Activated CD4-positive, alpha-beta memory T cell treated with anti-CD3 and anti-CD28 coated beads, Interleukin-2, amount 10 ng/mL, durations not matched to agents 7 days and 5 days (primary cell): ENCODE measurements around the gene TPRN. TPM values are rescaled to one million over a fixed set of nuclear protein-coding genes. Genes with fewer than 3 reads are reported as not detected.
A peak's percentile ranks its signal among the peaks of the same experiment; 100 is the strongest.

ENCODE experiments used
- CTCF ChIA-PET: fragments of 350-600 bp; sonication (Branson Sonifier 250); formaldehyde crosslinking; loops from one replicate; lab custom pipeline; 2021; ENCODE audit warnings: antibody characterized with exemption, inconsistent platforms; lab: Charles Lee
- POLR2A ChIA-PET: fragments of 350-600 bp; sonication (Branson Sonifier 250); formaldehyde crosslinking; loops from one replicate; lab custom pipeline; 2021; ENCODE audit warnings: antibody characterized with exemption; lab: Charles Lee
- DNase-seq: peaks from one replicate; pipeline ENCODE4 v3.0.0-alpha.2; 2020
- H3K27ac Mint-ChIP-seq: one replicate; pipeline ENCODE4 v1.8.0; 2021; ENCODE audit warnings: mild to moderate bottlenecking, mixed read lengths
- H3K27me3 Mint-ChIP-seq: one replicate; pipeline ENCODE4 v1.8.0; 2021; ENCODE audit warnings: mixed read lengths
- H3K36me3 Mint-ChIP-seq: one replicate; pipeline ENCODE4 v1.8.0; 2021; ENCODE audit warnings: low read depth, mixed read lengths
- H3K4me1 Mint-ChIP-seq: one replicate; pipeline ENCODE4 v1.8.0; 2021; ENCODE audit warnings: mixed read lengths
- H3K4me3 Mint-ChIP-seq: one replicate; pipeline ENCODE4 v1.8.0; 2021; ENCODE audit warnings: mild to moderate bottlenecking, mixed read lengths
- H3K9me3 Mint-ChIP-seq: one replicate; pipeline ENCODE4 v1.8.0; 2021; ENCODE audit warnings: mixed read lengths
- total RNA-seq, 2 experiments: library from RNA; stranded (reverse); gene quantifications; one replicate each; pipeline ENCODE4 v1.2.3, GENCODE V29; 2021

The TPRN gene
- total RNA-seq, 2 experiments from 2014 or later: 8.5 to 9.4 TPM

GRCh38 chr9:137188086-137188489, 12.5 kb downstream of the TPRN start:
- Mint-ChIP-seq H3K36me3 (peaks cover 31% of the 10 kb centered on the region), H3K4me1 (peaks cover 40% of the 10 kb centered on the region), H3K27ac (peak overlapping the region; percentile 94), H3K27me3 (no peaks in the 10 kb centered on the region), H3K4me3 (peak overlapping the region; percentile 93), H3K9me3 (no peaks in the 10 kb centered on the region)
- CTCF ChIA-PET: interaction anchor here (0.5 to 2.8 kb wide), 6 partner anchors 13 to 218 kb away, joined by 3 to 12 read pairs (median 11); partner anchors contain the start of genes RNF208 and TPRN
- no peak for DNase-seq
- POLR2A ChIA-PET: interaction anchor here (0.7 to 3.1 kb wide), 22 partner anchors 10 to 703 kb away, joined by 3 to 30 read pairs (median 6); partner anchors contain the start of genes CYSRT1, LRRC26, MAN1B1 and RNF208

DNA sequence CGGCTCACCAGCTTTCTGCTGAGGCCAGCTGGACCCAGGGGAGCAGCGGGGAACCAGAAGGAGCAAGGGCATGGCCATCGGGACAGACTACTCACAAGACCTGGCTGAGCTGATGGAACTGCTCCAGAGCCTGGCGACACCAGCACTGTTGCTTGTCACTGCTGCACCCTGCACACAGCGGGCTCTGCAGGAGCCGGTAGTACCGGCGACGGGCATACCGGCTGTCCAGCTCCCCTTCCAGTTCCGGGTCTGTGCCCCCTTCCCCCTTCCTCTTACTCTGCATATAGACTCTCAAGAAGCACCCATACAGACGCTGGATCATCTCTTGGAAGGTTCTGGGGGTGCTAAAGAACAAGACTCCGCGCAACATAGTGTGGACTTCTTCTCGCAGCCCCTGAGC, 13.2 kb downstream of the TPRN start:
- H3K36me3 Mint-ChIP-seq: peaks cover 31% of the 10 kb centered on the region
- ChIA-PET CTCF (interaction anchor here (0.5 to 2.8 kb wide), 4 partner anchors 17 to 218 kb away, joined by 3 to 12 read pairs (median 8); partner anchors contain the start of gene RNF208), POLR2A (interaction anchor here (0.7 to 3.1 kb wide), 17 partner anchors 11 to 702 kb away, joined by 3 to 30 read pairs (median 9); partner anchors contain the start of genes CYSRT1, LRRC26, MAN1B1 and RNF208)
- peak overlapping the region; percentile 93 for H3K4me3 Mint-ChIP-seq
- H3K27me3 Mint-ChIP-seq: no peaks in the 10 kb centered on the region
- DNase-seq: no peak
- H3K4me1 Mint-ChIP-seq: peaks cover 40% of the 10 kb centered on the region
- H3K9me3 Mint-ChIP-seq: no peaks in the 10 kb centered on the region
- peak overlapping the region; percentile 94 for H3K27ac Mint-ChIP-seq

GRCh38 chr9:137186385-137186784, 14.2 kb downstream of the TPRN start:
- Mint-ChIP-seq H3K27ac (peak overlapping the region; percentile 94), H3K36me3 (peaks cover 35% of the 10 kb centered on the region), H3K27me3 (no peaks in the 10 kb centered on the region), H3K4me1 (peaks cover 40% of the 10 kb centered on the region), H3K9me3 (no peaks in the 10 kb centered on the region), H3K4me3 (peak overlapping the region; percentile 93)
- CTCF ChIA-PET: no interaction called here
- DNase-seq: no peak
- POLR2A ChIA-PET: no interaction called here

- Mint-ChIP-seq H3K4me3 (no peak overlapping the region), H3K36me3 (peaks cover 35% of the 10 kb centered on the region), H3K4me1 (peaks cover 40% of the 10 kb centered on the region), H3K27ac (no peak overlapping the region), H3K27me3 (no peaks in the 10 kb centered on the region), H3K9me3 (no peaks in the 10 kb centered on the region)
- ChIA-PET CTCF (no interaction called here), POLR2A (no interaction called here)
- no peak for DNase-seq
Observed at GRCh38 chr9:137185921-137186320, 14.6 kb downstream of the TPRN start.

DNA sequence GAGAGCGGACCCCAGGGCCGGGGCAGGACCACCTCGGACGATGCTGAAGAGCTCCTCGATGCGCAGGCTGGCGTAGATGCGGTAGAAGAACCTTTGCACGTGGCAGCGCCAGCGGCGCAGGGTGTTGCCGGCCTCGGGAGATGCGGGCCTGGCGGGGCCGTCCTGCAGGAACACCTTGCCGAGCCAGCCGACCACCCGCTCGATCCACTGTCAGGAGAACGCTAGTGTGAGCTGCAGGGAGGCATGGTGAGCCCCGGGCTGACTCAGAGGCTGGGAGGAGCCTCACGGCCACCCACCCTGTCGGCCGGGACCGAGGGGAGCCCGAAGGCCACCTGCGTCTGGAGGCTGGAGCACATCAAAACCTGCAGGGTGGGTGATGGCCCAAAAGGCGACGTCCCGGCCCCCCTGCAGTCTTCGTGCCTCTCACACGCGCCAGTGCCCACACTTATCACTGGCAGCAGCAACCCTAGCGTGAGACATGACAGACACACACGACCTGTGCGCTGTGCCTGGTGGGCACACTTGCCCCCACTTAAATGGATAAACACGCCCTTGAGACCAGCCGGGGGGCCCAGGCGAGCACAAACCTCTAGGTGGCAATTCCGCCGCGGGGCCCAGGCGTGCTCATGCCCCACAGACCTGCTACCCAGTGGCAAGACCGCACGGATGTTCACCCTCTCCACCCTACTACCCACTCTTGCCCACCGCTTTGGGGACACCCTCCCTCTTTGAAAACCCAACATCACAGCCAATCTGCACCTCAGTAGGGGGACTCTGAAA, 15.5 kb downstream of the TPRN start:
- Mint-ChIP-seq H3K4me1 (peaks cover 34% of the 10 kb centered on the region), H3K9me3 (no peaks in the 10 kb centered on the region), H3K36me3 (peaks cover 30% of the 10 kb centered on the region), H3K27me3 (no peaks in the 10 kb centered on the region), H3K27ac (no peak overlapping the region), H3K4me3 (no peak overlapping the region)
- no peak for DNase-seq
- ChIA-PET POLR2A (no interaction called here), CTCF (no interaction called here)

DNA sequence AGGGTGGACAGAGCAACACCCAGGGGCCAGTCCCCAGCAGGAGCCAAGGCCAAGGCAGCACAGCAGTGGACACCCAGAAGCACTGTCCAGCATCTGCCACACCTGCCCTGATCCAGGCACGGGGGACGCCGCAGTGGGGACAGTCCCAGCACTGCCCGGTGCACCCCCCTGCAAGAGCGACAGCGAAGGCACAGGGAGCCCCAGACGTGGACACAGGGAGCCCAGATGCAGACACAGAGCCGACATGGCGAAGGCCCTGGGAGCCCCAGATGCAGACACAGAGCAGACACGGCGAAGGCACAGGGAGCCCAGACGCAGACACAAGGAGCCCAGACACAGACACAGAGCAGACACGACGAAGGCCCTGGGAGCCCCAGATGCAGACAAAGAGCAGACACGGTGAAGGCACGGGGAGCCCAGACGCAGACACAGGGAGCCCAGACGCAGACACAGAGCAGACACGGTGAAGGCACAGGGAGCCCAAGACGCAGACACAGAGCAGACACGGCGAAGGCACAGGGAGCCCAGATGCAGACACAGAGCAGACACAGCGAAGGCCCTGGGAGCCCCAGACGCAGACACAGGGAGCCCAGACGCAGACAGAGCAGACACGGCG, 16.5 kb downstream of the TPRN start:
- Mint-ChIP-seq H3K4me1 (peaks cover 24% of the 10 kb centered on the region), H3K27ac (no peak overlapping the region), H3K36me3 (peaks cover 25% of the 10 kb centered on the region), H3K4me3 (no peak overlapping the region), H3K9me3 (no peaks in the 10 kb centered on the region), H3K27me3 (no peaks in the 10 kb centered on the region)
- DNase-seq: no peak
- POLR2A ChIA-PET: interaction anchor here (1.1 kb wide), 1 partner anchor 16 kb away, joined by 4 read pairs; the partner anchor contains the start of gene TPRN
- CTCF ChIA-PET: no interaction called here

DNA sequence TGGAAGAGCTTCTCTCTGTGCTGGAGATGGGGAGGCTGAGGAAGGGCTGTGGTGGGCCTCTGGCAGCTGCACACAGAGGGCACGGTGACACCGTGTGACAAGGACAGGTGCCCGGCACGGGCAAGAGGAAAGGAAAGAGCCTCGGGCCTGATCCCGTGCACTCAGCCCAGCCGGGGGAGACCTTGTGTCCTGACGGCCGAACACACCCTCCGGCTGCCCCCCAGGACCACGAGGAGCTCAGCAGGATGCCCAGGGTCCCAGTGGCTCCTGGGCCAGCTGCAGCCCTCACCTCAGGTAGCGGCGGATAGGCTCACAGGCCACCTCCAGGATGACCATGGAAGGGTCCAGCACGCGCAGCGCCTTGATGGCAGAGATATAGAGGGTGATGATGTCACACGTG, 17.7 kb downstream of the TPRN start:
- no peak overlapping the region for H3K27ac Mint-ChIP-seq
- H3K27me3 Mint-ChIP-seq: no peaks in the 10 kb centered on the region
- no peak for DNase-seq
- peaks cover 20% of the 10 kb centered on the region for H3K36me3 Mint-ChIP-seq
- POLR2A ChIA-PET: interaction anchor here (0.8 to 1.1 kb wide), 2 partner anchors 11 to 18 kb away, joined by 3 to 4 read pairs; partner anchors contain the start of gene TPRN
- H3K9me3 Mint-ChIP-seq: no peaks in the 10 kb centered on the region
- CTCF ChIA-PET: no interaction called here
- H3K4me1 Mint-ChIP-seq: peaks cover 19% of the 10 kb centered on the region
- H3K4me3 Mint-ChIP-seq: no peak overlapping the region

GRCh38 chr9:137181680-137182079, 18.9 kb downstream of the TPRN start:
- peaks cover 21% of the 10 kb centered on the region for H3K36me3 Mint-ChIP-seq
- no peak overlapping the region for H3K4me3 Mint-ChIP-seq
- H3K9me3 Mint-ChIP-seq: no peaks in the 10 kb centered on the region
- CTCF ChIA-PET: no interaction called here
- no peaks in the 10 kb centered on the region for H3K27me3 Mint-ChIP-seq
- peaks cover 7% of the 10 kb centered on the region for H3K4me1 Mint-ChIP-seq
- H3K27ac Mint-ChIP-seq: no peak overlapping the region
- POLR2A ChIA-PET: no interaction called here
- DNase-seq: no peak

GRCh38 chr9:137180491-137180890, 20.1 kb downstream of the TPRN start:
- Mint-ChIP-seq H3K36me3 (peaks cover 21% of the 10 kb centered on the region), H3K9me3 (no peaks in the 10 kb centered on the region)
- POLR2A ChIA-PET: no interaction called here

GRCh38 chr9:137179761-137180160, 20.8 kb downstream of the TPRN start:
- H3K4me3 Mint-ChIP-seq: no peak overlapping the region

More at GRCh38 chr9:137180491-137180890, 20.1 kb downstream of the TPRN start:
- Mint-ChIP-seq H3K27me3 (no peaks in the 10 kb centered on the region), H3K27ac (no peak overlapping the region), H3K4me1 (peaks cover 2% of the 10 kb centered on the region), H3K4me3 (no peak overlapping the region)
- CTCF ChIA-PET: interaction anchor here (0.5 kb wide), 1 partner anchor 62 kb away, joined by 3 read pairs; no protein-coding TSS in a partner anchor
- DNase-seq: no peak

DNA sequence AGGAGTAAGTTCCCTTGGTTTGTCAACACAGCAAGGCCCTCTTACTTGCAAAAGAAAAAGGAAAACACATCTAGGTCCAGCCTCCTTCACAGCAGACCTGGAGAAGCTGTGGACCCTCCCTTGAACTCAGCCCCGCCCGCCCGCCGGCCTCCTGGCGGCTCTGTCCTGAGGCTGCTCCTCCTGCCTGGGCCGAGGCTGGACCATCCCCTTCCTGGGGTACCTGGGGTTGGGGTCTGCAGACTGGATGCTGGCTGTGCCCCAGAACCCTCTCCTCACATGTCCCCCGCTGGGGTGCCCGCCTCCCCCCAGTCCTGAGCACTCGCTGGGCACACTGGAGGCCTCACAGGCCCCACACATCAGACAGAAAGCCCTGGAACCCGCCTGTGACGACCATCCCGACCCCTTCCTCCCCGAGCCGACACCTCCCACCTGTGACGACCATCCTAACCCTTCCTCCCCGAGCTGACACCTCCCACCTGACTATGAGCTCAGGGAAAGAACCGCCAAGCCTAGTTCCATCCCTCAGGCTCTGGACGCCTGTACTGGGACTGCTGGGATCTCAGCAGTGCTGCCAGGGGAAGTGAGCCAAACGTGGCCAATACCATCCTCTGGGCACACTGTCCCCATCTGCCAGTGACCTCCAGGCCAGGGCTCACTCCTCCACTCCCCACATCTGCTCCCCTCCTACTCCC, 21.5 kb downstream of the TPRN start:
- DNase-seq: no peak
- no peak overlapping the region for H3K4me3 Mint-ChIP-seq
- no peak overlapping the region for H3K27ac Mint-ChIP-seq
- POLR2A ChIA-PET: interaction anchor here (0.7 kb wide), 1 partner anchor 28 kb away, joined by 3 read pairs; no protein-coding TSS in a partner anchor
- no peaks in the 10 kb centered on the region for H3K9me3 Mint-ChIP-seq
- peaks cover under 1% of the 10 kb centered on the region for H3K4me1 Mint-ChIP-seq
- CTCF ChIA-PET: no interaction called here
- peaks cover 15% of the 10 kb centered on the region for H3K36me3 Mint-ChIP-seq
- H3K27me3 Mint-ChIP-seq: peaks cover 1% of the 10 kb centered on the region

More at GRCh38 chr9:137179761-137180160, 20.8 kb downstream of the TPRN start:
- Mint-ChIP-seq H3K27ac (no peak overlapping the region), H3K4me1 (peaks cover 2% of the 10 kb centered on the region), H3K27me3 (no peaks in the 10 kb centered on the region), H3K9me3 (no peaks in the 10 kb centered on the region), H3K36me3 (peaks cover 21% of the 10 kb centered on the region)
- POLR2A ChIA-PET: no interaction called here
- no peak for DNase-seq
- CTCF ChIA-PET: no interaction called here

DNA sequence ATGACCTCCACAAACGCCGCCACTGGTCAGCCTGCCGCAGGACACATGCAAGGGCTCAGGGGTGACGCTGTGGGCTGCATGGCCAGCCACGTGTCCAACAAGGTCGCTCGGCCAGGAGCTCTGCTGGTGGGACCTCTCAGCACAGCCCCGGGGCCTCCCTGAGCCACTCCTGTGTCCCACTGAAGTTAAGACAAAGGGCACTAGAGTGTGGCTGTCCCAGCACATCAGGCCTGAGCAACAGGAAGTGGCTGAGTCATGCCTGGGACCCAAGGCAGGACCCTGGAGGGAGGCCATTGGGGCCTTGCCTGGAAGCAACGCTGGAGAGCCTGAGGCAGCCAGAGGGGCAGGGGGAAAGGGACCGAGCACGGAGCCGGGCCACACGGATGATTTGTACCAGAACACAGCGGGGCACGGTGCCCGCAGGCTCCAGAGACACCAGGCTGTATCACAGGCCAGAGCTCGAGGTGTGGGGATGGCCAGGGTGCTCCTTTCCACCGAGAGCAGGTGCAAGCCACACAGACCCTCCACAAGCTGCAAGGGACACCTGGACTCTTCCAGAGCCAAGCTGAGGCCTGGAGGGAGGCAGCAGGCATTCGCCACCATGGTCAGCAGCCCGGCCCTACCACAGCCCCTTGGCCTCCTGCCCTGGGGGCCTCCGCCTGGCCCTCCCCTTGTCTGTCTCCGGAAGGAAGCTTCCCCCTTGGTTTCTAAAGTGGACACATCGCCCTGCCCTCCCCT, 22.2 kb downstream of the TPRN start:
- H3K9me3 Mint-ChIP-seq: no peaks in the 10 kb centered on the region
- no peak for DNase-seq
- no peak overlapping the region for H3K4me3 Mint-ChIP-seq
- CTCF ChIA-PET: no interaction called here
- POLR2A ChIA-PET: interaction anchor here (0.7 kb wide), 1 partner anchor 29 kb away, joined by 3 read pairs; no protein-coding TSS in a partner anchor
- peaks cover 7% of the 10 kb centered on the region for H3K27me3 Mint-ChIP-seq
- H3K27ac Mint-ChIP-seq: no peak overlapping the region
- H3K36me3 Mint-ChIP-seq: peaks cover 8% of the 10 kb centered on the region
- H3K4me1 Mint-ChIP-seq: no peaks in the 10 kb centered on the region
